Stimulated activated CD4-positive, alpha-beta T cell treated with anti-CD3 and anti-CD28 coated beads, Interleukin-15, amount 100 ng/mL, for 24 hours (primary cell): Measurements from ENCODE around the gene PRSS56.

Experiments
- DNase-seq: peaks from one replicate; pipeline ENCODE4 v3.0.0-alpha.2; 2020

Gene PRSS56

DNA sequence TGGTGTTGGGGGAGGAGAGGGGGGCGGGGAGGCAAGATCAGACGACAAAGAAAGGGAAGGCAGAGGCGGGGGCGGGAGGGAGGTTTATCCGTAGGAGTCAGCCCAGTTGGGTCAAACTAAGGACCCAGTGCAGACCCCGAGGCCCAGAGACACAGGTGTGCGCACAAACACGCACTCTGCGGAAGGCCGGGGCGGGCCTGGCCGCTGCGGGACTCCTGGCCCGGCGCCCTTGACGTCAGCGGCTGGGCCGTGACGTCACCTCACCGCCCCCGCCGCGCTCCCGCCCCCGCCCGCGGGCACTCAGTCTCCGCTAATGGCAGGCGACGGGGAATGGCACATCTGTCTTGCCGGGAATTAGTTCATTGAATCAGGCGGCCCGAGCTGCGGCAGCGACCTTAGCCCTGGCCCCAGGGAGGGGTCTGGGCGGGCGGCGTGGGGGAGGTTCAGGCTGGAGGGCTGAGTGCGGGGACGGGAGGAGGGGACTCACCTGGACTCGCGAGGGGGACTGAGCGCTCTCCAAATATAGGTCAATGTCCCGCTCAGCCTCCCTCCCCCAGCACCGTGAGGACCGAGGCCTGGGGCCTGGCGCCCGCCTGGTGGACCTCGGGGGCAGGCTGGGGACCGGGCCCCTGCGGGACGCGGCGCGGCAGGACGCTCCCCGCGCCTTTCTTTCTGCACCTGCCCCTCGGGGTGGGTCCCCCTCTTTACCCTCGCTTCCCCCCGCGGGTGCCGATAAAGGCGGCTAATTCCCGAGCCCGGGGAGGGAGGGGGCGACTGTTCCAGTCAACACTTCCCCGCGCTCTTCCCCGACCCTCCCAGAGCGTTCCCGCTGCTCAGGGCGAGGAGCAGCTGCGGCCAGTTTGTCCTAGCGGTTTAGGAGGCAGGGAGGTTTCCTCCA lies 17.0 kb upstream of the PRSS56 start:
- DNase-seq = peak; percentile 51

GRCh38 chr2:232503809-232504323 lies 16.3 kb upstream of the PRSS56 start:
- no peak for DNase-seq

DNA sequence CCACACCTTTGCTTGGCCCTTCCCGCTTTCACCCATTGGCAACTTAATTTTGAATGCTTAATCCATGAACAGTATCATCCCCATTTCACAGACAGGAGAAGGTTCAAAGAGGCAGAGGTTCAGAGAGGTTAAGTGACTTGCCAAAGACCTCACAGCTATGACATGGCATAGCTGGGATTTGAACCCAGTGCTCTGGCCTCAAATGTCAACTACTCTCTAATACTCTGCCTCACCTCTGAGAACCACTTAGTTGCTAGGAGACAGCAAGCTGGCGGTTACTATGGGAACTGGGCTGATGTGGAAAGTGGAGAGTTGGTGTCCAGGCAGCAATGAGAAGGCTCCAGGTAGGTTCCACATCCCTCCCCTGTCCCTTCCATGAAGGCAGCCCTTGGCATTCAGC lies 15.8 kb upstream of the PRSS56 start:
- DNase-seq = no peak

- no peak for DNase-seq
Observed at GRCh38 chr2:232505856-232506255, 14.3 kb upstream of the PRSS56 start.

DNA sequence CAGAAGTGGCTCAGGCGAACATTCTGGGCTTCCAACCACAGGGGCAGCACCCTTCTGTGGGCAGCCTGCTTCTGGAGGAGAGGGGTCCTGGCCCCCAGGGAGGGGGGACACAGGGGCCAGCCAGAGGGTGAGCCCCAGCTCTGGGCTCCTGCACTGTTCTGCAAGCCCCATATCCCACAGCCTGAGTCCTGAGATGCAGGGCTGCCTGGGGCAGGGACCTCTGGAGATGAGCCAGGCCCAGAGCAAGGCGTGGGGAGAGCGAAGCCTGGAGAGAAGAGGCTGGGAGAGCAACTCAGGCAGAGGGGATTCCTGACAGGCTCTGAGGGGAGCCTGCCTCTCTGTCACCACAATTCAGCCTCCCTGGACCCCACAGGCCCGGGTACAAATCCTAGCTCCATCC lies 13.5 kb upstream of the PRSS56 start:
- no peak for DNase-seq

GRCh38 chr2:232508251-232508650 lies 11.9 kb upstream of the PRSS56 start:
- no peak for DNase-seq

DNA sequence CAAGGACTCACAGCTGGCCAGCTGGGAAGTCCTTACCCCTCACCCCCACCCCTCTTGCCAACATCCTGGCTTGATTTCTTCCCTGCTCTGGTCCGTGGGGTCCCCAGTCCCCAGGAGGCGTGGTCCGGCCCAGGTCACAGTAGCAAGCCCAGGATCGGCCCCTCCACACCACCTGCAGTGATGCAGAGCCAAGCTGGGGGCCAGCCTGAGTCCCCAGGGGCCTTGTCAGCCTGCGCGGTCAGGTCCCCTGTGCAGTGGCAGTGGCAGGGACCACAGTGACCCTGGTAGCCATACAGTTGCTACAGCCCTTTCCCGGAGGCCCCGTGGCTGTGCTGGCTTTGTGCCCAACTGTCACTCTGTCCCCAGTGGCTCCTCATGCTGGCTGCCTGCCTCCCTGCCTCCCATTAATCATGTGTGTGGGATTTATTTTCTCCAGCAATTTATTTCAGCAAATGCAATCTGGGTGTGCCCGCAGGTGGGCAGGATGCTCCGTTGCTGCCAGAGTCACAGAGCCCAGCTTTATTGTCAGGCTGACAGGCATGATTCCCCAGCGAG lies 8.8 kb upstream of the PRSS56 start:
- DNase-seq = no peak

DNA sequence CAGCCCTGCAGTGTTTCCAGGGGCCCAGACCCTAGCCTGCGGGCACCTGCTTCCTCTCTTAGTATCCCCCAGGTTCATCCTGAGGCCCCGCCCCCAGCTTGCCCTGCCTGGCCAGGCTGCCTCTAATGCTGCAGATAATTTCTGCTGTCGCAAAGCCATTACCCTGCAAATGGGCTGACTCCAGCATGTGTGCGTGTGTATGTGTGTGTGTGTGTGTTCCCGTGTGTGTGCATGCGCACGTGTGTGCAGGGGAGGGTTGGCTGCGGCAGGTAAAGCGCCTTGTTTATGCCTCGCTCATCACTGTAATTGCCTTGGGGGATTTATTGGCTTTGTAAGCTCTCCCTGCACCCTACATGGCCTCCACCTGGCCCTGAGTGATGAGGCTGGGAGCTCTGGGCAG lies 7.6 kb upstream of the PRSS56 start:
- no peak for DNase-seq

- no peak for DNase-seq
Observed at GRCh38 chr2:232513353-232513752, 6.8 kb upstream of the PRSS56 start.

GRCh38 chr2:232515639-232516038 lies 4.5 kb upstream of the PRSS56 start:
- DNase-seq = no peak

- no peak for DNase-seq
Observed at GRCh38 chr2:232516551-232516950, 3.6 kb upstream of the PRSS56 start.

GRCh38 chr2:232518844-232519243 lies 1.3 kb upstream of the PRSS56 start:
- DNase-seq = no peak

GRCh38 chr2:232520489-232520888 lies 301 bp downstream of the PRSS56 start:
- DNase-seq = no peak

DNA sequence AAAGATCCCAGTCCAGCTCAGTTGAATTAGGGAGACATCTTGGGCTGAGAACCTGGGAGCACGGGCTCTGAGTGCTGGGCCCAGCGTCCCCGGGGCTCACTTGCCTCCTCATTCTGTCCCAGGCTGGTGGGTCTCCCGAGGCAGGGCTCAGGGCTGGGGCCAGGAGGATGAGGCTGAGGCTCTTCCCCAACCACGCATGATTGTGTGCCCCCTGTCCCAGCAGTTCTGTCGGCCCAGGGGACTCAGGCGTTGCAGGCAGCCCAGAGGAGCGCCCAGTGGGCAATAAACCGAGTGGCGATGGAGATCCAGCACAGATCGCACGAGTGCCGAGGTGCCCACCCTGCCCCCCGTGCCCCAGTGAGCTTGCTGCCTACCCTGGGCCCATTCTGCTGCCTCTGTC lies 910 bp downstream of the PRSS56 start:
- no peak for DNase-seq

DNA sequence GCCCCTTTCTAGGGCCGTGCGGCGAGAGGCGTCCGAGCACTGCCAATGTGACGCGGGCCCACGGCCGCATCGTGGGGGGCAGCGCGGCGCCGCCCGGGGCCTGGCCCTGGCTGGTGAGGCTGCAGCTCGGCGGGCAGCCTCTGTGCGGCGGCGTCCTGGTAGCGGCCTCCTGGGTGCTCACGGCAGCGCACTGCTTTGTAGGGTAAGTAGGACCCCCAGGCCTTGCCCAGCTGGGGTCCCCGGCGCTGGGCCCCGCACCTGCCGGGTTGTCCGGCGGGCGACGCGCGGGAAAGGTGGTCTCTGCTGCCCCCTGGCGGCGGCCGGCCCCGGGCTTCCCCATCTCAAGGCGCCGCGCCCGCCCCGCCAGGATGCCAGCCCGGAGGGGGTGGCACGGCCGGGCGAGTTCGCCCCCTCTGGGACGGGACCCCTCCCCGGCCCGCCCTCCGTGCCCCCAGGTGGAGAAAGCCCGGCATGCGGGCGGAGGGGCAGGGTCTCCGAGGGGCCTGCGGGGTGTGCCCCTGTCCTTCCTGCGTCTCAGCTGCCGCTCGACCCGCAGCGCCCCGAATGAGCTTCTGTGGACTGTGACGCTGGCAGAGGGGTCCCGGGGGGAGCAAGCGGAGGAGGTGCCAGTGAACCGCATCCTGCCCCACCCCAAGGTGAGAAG lies 1.9 kb downstream of the PRSS56 start:
- DNase-seq = peak; percentile 78

DNA sequence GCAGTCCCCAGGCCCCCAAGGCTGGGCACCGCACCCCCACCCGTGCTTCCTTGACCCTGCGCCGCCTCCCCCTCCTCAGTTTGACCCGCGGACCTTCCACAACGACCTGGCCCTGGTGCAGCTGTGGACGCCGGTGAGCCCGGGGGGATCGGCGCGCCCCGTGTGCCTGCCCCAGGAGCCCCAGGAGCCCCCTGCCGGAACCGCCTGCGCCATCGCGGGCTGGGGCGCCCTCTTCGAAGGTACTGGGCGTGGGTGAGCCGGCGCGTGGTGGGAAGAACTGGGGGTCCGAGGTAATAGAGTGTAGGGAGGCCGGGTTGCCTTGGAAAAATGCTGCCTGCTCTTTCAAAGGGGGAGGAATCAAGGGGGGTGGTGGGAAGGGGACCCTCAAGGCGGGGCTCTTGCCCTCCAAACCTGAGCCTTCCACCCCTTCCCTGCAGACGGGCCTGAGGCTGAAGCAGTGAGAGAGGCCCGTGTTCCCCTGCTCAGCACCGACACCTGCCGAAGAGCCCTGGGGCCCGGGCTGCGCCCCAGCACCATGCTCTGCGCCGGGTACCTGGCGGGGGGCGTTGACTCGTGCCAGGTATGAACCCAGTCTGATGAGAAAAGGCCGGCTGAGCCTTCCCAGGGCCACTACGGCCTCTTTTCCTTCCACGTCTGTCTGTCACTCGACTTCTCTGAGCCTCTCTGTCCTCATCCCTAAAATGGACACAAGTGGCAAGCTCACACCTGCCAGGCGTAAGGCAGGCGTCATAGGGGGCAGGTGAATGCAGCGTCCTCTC lies 2.6 kb downstream of the PRSS56 start:
- no peak for DNase-seq

- no peak for DNase-seq
Observed at GRCh38 chr2:232523402-232523681, 3.2 kb downstream of the PRSS56 start.

DNA sequence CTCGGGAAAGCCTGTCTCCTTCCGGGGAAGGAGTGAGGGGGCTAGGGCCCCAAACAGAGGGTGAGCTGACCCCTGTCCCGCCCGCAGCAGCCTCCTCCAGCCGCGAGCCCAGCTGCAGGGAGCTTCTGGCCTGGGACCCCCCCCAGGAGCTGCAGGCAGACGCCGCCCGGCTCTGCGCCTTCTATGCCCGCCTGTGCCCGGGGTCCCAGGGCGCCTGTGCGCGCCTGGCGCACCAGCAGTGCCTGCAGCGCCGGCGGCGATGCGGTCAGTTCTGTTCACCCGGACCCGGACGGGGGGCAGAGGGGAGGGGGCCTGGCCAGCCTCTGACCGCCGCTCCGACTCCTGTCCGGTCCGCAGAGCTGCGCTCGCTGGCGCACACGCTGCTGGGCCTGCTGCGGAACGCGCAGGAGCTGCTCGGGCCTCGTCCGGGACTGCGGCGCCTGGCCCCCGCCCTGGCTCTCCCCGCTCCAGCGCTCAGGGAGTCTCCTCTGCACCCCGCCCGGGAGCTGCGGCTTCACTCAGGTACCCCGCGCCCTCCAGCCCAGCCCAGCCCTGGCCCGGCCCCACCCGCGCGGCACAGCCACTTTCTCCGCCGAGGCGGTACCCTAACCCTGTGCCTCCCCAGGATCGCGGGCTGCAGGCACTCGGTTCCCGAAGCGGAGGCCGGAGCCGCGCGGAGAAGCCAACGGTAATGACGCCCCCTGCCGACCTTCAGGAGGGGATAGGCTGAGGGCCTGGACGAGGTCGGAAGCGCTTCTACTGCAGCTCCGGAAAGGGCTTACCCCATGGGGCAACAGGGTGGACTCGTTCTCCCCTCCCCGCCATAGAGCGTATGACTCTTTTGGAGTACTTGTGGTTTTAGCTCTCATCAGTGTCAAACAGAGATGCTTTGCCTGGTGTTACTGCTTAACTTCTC lies 3.8 kb downstream of the PRSS56 start:
- DNase-seq = peak; percentile 69

GRCh38 chr2:232524771-232525170 lies 4.6 kb downstream of the PRSS56 start:
- DNase-seq = no peak

DNA sequence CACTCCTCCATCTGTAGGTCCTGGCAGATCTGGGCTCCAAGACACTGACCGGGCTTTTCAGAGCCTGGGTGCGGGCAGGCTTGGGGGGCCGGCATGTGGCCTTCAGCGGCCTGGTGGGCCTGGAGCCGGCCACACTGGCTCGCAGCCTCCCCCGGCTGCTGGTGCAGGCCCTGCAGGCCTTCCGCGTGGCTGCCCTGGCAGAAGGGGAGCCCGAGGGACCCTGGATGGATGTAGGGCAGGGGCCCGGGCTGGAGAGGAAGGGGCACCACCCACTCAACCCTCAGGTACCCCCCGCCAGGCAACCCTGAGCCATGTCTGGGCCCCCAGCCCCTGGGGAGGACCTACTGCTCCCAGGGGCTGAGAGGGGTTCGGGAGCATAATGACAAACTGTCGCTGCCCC lies 5.0 kb downstream of the PRSS56 start:
- DNase-seq = no peak

- no peak for DNase-seq
Observed at GRCh38 chr2:232525791-232526371, 5.7 kb downstream of the PRSS56 start, which contains the start of gene CHRND. Gene CHRND, plus strand, starts transcription at chr2:232526160. Its CDS starts 56 bp downstream, at chr2:232526216.
